GM18867 (cell line): Measurements from ENCODE around the gene FAAP100.

Experiments
- ATAC-seq: cut with Tn5 transposase; IDR thresholded peaks from one replicate; pipeline ENCODE4 v1.9.1; 2021; ENCODE audit warnings: mild to moderate bottlenecking, moderate library complexity; ENCODE audit not compliant: unreplicated experiment

Gene FAAP100

DNA sequence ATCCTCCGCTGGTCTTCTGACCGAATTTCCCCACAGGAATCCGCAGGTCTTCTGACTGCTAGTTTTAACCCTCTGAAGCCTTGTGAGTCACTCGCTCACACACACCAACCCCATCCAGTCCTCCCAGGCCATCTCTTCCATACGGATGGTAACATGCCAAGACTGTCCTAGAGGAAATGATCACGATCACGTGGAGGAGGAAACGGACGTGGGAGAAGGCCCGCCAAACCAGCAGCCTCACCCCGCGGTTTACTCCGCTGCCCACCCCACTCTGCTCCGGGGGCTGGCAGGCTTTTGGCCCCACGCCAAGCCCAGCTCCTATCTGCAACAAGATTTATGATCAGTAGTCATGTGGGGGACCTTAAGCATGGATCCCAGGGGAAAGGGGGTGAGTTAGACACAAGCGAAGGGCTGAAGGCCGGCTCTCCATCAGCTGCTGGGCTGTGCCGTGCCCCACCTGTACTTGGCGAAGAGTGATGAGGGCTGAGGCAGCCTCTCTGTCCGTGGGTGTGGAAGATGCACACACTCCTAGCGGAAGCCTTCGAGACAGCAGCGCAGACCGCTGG, 1.5 kb upstream of the FAAP100 start:
- no peak for ATAC-seq

DNA sequence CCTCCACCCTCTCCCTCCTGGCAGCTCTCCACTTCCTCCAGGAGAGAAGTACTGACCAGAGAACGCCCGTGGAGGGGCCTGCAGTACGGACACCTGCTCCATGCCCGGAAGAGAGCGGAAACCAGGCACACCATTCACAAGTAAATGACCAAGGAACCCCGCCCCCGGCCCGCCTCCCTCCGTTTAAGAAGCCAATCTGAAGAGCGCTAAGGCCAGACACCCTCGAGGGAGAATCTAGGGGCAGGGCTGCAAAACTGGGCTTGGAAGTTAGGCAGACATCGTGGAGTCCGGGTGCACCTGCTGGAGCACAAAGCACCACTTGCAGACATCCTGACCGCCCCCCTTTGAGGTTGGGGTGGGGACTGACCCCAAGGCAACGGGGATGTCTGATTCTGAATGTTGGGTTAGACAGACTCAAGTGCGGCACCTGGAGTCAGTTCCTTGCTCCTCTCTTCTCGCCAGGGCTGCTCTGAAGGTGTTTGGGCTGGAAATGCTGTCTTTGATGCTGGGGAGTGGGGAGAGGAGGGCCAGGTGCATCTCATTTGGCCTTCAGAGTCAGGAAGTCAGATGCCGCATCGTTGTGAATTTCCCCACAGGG, 964 bp upstream of the FAAP100 start:
- ATAC-seq: peak; percentile 34

DNA sequence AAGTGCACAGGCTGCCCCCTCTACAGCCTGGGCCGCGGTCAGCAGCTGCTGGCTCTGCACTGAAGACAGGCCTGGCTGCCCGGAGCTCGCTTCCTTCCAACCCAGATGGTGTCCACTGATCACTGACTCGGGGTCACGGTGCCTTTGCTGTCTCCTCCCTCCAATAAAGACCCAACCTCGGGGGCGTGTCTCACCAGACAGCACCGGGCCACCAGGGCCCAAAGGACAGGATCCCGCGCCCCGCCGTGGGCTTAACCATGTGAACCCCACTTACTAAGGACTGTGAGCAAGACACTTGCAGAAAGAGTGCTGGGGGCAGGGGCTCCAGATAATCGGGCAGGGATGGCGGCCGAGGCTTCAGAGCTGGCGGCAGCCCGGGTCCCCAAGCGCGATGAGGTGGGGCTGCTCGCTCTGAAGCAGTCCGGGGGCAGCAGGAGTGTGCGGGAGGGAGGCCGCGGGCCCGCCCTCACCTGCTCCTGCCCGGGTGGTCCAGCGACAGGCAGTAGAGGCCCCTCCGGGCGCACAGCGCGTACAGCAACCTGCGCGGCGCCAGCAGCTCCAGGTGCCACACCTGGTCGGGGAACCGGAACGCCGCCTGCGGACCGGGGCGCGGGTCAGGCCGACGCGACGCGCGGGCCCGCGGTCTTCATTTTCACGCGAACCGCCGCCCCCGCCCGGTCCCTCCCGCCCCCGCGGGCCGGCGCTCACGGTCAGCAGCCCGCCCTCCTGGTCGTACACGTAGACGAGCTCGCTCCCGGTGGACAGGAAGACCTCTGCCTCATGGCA, 502 bp downstream of the FAAP100 start:
- ATAC-seq: peak; percentile 19

DNA sequence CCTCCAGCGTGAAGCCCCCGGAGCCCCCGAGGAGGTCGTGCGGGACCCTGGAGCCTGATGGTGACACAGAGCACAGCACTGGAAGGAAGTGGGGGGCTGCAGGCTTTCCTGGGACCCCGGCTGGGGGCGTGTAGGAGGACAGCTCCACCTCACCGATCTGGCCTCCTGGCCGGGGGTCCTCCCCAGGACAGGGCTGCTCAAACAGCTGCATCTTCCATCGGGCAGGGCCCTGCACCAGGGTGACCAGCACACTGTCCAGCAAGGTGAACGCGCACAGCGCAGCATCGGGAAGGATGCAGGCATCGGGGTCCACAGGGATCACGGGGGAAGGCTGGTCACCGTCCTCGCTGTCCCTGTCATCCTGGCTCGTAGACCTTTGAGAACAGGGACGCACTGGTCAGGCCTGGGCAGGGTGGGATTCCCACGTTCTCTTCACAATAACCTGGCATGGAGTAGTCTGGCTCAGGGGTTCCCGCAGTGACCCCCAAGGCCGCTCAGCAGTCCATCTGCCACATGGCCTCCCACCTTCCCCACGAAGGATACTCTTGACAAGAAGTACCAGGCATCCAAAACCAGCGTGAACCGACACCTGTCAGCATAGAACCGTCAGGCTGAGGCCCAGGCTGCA, 1.2 kb downstream of the FAAP100 start:
- no peak for ATAC-seq

DNA sequence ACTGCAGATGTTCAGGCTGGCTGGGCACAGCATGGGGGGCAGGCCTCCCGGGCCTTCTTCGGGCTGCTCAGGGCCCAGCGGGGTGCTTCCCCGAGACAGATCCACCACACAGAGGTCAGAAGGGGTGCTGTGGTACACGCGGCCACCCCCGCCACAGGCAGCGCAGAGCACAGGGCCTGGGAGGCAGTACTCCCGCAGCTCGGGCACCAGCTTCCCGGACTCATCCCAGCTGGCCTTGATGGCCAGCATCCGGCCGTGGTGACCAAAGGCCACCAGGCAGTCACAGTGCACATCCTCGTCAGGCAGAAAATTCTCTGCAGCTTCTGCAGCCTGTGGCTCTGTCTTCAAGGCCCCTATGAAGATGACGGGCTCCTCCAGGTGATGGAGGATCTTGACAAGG, 1.9 kb downstream of the FAAP100 start:
- no peak for ATAC-seq

DNA sequence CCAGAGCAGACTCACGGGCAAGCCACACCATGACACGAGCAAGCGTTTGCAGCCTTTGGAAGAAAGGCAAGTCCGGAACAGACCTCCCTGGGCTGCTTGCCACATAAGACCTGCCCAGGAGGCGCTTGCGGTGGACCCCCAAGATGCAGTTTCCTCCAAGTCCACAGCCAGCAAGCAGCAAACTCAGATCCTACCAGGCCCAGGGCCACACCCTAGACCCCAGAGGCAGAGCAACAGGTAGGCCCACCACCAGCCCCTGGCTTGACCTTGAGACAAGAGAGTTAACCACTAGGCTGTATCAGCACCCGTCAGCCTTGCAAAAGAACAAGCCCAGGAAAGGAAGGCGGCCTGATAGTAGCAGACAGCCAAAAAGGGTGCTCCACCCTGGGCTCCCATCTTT, 2.3 kb downstream of the FAAP100 start:
- ATAC-seq: no peak

DNA sequence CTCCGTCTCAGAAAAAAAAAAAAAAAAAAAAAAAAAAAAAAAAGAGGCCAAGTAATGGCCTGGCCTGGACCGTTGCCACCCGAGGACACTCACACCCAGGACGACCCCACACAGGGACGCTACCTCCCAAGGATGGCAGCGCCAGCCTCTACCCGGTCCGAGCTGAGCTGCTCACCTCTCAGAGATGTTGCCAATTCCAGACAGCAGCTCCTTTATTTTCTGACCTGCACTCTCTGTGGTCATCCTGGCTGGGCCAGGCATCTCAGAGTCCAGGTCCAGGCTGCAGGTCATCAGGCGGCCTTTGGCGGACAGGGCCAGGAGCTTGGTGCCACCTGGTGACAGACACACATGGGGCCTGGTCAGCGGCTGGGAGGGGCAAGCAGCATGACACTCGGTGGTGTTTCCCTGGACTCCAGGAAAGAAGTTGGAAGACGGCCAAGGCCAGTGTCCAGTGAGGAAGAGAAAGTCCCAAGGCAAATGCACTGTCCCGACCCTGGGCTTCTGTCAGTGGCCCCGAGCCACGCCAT, 3.1 kb downstream of the FAAP100 start:
- no peak for ATAC-seq

DNA sequence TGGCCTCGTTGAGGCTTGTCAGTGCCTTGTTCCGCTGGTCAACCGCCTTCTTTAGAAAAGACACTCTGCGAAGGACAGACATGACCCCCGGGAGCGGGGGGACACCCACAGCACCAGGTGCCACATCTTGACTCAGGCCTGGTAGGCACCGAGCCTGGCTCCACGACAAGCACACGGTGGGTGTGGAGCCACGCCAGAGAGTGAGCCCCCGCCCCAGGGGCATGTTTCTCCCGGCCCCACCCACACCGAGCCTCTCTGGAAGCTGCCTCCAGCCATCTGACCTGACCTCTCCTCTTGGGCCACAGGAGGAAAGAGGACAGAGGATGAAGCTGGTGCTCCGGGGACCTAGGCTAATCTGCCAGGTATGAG, 4.6 kb downstream of the FAAP100 start:
- no peak for ATAC-seq

DNA sequence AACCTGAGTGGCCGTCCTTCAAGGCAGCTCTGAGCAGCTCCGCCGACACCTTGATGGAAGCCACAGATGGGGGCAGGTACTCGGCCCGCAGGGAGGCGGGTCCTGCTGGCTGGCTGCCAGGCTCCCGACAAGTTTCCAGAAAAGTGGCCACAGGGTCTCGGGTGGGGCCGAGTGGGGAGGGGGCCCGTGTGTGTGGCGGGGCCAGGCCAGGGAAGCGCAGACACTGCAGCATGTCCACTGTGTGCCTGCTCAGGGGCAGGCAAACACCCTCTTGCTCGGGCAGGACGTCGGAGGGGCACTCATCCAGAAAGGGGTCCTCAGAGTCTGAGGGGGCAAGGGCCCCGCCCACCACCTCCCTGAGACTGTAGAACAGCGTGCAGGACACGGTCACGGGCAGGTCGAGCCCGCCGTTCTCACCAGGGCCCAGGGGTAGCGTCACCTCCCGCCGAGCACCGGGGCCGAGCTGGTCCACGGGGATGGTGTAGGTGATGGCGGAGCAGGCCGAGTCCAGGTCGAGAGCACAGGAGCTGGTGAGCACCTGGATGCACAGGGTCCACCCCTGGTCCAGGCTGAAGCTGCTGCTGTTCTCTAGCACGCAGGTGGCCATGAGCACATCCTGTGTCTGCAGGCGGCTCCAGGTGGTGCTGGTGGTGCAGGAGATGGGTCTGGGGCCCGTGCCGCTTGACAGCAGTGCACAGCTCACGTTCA, 5.1 kb downstream of the FAAP100 start:
- ATAC-seq: no peak

DNA sequence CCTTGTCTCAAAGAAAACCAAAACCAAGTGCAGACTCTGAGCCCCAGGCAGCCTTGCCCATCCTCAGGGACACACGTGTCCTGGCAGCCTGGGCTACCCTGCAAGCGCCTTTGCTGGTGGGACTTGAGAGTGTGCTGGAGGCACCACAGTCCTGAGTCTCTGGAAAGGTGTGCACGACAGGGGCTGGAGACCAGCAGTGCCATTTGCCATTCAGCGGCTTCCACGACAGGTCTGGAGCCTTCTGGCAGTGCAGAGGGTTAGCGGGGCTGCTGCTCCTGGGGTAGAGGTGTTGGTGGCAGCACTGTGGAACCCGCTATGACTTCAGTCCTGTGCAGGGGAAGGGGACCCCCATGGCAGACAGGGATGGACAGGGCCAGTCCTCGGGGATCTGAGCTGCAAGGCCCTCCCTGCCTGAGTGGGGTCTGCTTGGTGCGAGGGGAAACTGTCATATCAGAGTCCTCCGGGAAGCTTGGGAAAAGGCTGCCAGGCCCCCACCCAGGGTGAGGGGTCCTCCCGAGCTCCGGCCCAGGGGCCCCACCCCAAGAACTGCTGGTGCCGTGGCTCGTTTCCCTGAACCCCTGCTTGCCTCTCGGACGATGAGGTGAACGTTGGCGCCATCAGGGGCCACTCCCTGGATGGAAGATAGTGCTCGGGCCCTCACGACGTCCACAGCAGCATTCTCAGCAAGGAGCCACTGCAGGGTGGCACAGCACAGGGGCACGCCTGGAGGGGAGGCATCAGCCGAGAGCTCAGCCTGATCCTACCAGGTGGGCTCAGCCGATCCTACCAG, 6.8 kb downstream of the FAAP100 start:
- ATAC-seq: no peak

DNA sequence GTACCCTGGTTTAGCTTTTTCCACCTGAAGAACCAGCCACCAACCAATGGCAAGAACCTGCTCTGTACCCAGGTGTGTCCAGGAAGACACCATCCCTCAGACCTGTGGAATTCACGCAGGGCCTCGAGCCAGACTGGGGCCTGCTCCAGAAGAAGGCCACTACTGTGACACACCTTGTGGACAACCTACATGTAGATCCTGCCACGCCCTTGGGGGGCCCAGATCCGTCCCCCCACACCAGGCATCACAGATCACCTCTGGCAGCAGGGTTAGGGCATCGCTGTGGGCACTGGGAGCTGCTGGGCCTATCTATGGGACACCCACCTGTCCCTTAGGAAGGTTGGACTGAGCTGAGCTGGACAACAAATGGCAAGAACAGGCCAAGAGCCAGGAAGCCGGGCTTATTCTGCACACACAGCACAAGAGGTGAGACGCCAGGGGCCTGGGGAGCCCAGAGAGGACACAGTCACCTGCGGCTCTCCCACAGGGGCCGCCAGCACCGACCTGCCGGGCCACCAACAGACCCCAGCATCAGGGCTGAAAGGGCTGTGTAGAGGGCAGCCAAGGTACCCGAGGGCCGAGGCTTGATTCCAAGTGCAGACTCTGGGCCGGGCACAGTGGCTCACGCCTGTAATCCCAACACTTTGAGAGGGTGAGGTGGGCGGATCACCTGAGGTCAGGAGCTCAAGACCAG, 7.7 kb downstream of the FAAP100 start:
- no peak for ATAC-seq

DNA sequence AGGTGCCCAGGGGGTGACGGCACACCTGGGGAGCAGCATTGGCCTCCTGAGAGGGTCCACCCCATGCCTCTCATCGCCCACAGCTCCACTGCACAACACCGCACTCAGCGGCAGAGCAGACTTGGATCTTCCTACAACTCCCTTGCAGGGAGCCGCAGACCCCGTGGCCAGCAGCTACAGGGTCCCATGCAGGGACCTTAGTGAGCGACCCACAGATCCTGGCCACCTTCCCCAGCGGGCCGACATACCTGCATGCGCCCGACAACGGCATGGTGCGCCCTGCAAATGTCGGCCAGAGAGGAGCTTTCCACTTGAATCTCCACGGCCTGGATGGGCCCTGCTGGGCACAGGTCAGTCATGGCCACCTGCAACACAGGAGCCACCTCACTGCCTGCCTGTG, 8.4 kb downstream of the FAAP100 start:
- no peak for ATAC-seq

DNA sequence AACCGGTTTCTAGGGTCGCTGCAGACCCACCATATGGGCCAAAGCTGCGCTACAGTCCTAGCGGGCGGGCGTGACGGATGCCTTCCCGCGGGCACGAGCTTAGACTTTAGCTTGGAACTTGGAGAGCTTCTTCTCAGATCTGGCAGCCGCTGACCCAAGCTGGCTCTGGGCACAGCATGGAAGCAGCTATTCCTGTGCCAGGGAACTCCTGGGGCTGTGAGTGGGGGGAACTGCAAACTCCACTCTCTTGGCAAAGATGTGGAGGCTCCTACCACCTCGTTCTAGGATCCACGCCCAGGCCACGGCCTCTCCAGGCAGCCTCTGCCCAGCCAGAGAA, 8.8 kb downstream of the FAAP100 start:
- ATAC-seq: no peak

DNA sequence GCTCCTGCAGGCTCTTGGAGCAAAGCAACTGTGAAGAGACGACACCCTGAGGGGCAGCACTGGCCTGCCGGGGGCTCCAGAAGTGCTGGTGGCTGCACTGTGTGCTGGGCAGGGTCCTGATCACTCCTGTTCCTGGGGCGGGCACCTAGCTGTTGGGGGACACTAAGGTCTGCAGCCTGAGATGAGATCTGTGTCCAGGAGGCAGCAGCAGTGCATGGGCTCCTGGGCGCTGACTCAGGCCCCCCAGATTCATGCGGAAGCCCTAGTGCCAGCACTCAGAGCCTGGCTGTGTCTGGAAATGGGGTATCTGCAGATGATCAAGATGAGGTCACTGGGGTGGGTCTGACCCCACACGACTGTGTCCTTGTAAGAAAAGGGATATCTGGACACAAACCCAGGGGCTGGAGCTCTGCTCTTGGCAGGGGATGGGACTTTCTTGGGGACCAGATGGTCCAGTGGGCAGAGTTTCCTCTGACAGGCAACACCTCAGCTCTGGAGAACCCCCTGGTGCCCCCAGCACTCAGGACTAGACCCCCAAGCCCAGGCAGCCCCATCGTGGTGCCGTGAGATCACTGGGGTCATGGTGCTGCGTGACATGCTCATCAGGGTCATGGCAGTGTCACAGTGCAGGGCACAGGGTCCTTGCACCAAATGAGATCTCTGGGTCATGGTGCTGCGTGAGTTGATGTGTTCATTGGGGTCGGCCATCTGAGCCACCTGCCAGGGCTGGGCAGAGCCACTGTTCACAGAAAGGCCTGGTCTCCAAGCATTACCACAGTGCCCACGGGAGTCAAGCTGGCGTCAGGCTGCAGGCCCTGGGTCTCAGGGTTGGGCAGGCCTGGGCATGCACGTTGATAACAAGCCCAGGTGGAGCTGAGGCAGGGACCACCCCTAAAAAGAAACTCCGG, 9.5 kb downstream of the FAAP100 start:
- ATAC-seq: no peak

DNA sequence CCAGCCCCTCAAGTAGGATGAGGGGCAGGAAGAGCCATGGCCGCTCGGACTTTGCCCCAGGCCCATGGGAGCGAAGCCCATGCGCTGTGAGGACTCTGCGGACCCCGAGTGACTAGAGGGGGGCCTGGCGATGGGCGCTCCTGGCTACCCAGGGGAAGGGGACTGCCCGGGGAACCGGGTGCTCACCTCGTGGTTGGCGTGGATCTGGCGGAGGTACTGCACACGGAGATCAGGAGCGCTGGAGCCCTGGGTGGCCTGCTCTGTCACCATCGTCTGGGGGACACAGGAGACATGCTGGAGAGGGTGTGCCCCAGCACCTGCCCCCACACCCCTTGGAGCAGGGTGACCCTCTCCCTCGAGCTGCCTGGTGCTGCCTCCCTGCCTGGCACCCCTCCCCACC, 11.0 kb downstream of the FAAP100 start:
- no peak for ATAC-seq

DNA sequence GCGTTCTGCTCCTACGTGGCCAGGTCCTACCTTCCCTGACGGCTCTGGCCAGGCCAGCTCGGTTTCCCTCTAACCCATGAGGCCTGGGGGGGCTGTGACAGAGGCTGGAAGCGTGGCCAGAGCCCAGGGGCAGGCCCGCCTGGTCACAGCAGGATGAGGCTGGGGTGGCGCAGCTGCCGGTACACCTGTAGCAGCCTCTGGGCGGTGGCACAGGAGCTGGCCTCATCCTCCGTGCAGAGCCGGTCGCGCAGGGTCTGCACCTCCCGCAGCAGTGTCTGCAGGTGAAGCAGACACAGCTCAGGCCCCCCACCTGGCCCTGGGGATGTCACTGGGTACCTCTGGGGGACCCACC, 11.5 kb downstream of the FAAP100 start:
- ATAC-seq: no peak

DNA sequence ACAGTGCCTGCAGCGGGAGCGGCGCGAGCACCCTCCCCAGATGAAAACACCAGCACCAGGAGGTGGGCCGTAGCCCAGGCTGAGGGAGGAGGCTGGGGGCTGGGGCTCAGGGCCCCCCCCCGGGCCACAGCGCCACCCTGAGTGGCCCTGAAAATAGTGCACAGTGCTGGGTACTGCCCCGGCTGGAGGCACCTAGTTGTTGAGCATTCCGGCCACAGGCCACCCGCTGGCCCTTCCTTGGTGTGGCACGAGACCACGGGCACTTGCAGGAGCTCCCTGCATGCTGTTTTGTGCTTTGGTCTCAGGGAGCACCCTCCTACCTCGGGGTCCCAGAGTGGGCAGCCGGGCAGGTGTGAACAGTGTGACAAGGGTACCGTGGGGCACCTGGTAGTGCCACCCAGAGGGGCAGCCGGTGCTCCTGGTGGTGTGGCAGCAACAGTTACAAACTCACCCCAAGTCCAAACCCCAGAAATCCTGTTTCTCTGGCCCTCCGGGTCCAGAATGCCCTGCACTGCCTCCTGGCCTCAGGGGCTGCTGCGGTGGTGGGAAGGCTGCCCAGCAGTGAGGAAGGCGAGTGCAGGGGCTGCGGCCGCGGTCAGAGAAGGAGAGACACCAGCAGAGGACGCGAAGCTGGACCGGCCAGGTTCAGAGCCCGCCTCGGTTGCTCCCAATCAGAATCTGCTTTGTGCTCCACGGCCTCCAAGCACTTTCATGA, 12.0 kb downstream of the FAAP100 start:
- no peak for ATAC-seq

DNA sequence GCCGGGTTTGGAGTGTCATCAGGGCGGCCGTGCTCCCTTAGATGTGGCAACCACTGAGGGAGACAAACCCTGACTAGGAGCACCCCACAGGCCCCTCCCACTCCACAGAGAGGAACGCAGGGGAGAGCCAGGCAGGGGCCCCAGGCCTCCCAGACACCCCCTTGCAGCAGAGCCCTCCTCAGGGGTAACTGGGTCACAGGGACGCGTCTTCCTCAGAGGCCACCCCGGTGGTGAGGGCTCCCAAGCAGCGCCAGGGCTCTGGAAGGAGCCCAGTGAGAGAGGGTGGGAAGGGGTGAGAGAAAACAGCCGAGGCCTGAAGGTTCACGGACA, 12.6 kb downstream of the FAAP100 start:
- ATAC-seq: no peak
